EL (cell line): ENCODE results near the gene EIF5.
A peak's percentile ranks its signal among the peaks of the same experiment; 100 is the strongest.

Experiments
- DNase-seq: peaks from one replicate; pipeline ENCODE4 v3.0.0-alpha.2; 2016

Gene EIF5

DNA sequence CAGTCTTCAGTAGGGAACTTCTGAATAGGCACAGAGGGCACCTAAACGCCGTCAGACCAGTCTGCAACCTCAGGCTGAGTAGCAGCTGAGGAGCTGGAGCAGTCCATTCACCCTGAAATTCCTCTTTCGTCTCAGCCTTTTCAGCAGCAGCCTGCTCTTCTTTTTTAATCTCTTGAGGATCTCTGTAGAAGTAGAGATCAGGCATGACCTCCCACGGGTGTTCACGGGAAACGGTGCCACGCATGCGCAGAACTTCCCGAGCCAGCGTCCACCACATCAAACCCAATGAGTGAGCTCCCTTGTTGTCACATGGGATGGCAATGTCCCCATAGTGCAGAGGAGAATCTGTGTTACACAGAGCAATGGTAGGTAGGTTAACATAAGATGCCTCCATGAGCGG is 40.1 kb downstream of the EIF5 start:
- no peak for DNase-seq

DNA sequence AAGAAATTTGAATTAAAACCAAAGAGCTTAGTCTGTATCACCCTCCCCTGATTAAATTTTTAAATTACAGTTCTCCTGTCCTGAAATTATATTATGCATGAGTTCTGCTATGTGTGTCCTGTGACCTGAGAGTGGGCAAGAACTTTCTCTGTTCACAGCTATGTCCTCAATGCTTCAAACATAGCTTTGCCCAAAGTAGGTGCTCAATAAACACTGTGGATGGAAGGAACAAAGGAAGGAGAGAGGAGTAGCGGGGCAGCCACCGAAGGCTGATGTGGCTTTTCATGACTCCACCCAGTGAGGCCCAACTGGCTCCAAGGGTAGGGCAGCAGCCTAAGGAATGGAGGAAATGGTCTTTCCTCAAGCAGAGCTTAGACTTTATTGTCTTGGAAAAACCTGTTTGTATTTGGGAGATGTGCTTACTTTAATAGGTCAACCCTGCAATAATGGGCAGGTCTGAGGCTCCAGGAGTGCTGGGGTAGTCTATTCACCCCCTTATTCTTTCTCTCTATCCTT is 43.5 kb downstream of the EIF5 start:
- DNase-seq, result no peak

DNA sequence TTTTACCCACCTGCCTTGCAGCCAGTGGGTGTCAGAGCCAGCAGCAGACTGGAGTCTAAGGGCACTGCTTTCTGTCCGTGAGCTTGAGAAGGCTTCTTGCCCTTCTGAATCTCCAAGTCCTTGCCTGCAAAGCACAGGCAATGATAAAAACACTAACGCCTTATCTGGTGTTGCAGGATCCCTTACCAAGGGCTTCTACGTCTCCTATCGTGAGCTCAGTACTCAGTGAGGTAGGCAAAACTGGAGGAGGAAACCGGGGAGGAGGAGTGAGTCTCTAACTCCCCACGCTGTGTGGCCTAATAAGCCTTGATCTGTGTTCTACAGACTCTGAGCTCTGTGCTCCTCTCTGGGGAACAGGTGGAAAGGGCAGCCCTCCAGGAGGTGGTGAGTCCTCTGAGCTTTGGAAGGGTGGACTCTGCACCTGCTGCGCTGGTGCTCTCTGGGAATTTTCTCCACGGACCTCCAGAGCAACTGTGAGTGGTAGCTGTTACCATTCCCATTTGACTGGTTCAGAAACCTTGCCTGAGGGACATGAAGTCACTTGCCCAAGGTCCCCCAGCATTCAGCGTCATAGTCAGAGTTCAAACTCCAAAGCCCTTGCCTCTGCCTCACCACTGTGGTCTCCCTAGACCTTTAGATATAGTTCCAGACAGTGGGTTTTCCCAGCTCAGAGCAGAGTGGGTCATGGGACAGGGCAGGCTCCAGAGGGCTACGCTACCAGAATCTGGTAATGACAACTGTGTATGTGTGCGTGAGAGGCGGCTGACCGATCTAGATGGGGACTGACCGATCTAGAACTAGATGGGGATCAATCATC is 44.2 kb downstream of the EIF5 start:
- no peak for DNase-seq

GRCh38 chr14:103380719-103381377 is 46.8 kb downstream of the EIF5 start:
- DNase-seq, result no peak

- DNase-seq, result peak; percentile 82
These were observed 48.3 kb downstream of the EIF5 start for GRCh38 chr14:103382376-103382775.

- DNase-seq, result no peak
These were observed 50.6 kb downstream of the EIF5 start for GRCh38 chr14:103384450-103385151.

DNA sequence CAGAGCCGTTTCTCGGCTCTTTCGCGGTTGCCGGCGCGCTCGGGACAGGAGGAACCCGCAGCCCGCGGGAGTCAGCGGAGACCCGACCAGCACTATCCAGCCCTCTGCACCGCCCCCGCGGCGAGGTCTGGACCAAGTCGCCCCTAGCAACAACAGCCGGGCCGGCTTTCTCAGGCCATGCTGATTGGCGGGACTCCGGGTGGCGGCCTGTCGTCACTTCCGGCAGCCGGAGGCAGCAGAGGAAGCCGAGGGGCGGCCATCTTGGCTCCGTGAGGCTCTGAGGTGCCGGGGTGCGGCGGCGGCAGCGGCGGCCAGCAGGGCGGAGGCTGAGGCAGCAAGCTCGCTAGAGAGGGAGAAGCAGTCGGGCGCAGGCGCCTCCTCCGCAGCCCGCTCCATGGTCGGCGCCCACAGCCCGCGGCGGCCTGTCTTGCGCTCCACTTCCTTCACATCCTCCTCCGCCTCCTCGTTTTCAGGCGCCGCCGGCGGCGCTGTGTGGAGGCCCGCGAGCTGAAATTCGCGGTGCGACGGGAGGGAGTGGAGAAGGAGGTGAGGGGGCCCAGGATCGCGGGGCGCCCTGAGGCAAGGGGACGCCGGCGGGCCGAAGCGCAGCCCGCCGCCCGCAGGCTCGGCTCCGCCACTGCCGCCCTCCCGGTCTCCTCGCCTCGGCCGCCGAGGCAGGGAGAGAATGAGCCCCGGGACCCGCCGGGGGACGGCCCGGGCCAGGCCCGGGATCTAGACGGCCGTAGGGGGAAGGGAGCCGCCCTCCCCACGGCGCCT is 51.3 kb downstream of the EIF5 start, which contains the start of gene MARK3:
TSS of gene MARK3 (plus strand) at position 264 of the 777 bp plus-strand sequence. CDS start 615 bp downstream, outside the sequence.
- peak; percentile 97 for DNase-seq

- peak; percentile 32 for DNase-seq
These were observed 52.1 kb downstream of the EIF5 start for GRCh38 chr14:103385929-103386712.

DNA sequence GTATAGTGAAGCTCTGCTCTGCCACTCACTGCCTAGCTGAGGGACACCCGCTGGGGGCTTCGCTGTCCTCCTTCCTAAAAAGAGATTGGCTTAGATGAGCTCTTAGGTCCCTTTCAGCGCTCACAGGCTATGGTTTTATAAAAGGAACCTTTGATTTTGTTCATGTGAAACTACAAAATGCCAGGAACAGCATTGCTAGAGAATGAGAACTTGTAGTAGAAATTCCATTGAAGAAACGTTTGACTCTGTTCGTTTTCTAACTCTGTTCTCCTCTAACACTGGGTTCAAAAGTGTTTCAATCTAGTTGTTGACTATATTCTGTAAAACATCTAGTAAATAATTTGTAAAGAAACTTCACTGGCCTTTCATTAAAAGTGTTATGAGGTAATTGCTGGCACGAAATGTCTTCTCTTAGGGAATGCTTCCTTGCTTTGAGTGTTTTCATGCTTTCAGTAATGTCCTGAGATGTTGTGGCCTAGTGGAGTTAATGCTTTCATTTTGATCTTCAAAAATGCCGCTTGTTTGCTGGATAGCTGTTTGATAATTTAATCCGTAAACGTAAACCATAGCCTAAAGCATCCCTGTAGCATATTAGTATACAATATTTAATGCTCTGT is 52.8 kb downstream of the EIF5 start:
- DNase-seq, result peak; percentile 30

DNA sequence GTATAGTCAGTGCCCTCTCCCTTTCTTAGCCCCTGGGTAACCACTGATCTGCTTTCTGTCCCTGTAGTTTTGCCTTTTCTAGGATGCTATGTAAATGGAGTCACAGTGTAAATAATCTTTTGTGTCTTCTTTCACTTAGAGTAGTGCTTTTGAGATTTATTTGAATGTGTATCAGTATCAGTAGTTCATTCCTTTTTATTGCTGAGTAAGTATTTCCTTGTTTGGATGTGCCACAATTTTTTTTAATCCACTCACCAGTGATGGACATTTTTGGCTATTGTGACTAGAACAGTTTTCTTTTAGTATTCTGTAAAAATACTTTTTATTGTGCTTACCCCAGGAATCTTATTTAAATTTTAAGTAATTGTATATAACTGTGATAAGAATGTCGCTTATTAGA is 54.6 kb downstream of the EIF5 start:
- DNase-seq, result no peak

- no peak for DNase-seq
These were observed 56.6 kb downstream of the EIF5 start for GRCh38 chr14:103390605-103391004.

DNA sequence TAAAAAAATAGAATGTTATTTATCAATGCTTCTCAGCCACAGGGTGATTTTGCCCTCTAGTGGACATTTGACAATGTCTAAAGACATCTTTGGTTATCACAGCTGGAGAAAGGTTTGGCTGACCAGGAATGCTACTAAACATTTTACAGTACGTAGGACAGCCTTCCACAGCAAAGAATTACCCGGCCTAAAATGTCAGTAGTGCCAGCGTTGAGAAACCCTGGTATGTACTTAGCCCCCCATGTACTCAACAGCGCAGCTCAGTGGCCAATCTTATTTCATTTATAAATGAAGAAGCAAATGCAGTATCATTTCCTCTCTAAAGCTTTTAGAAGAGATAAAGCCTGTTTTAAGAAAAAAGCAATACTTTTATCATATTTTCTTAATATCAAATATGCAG is 57.0 kb downstream of the EIF5 start:
- DNase-seq, result peak; percentile 89

- no peak for DNase-seq
These were observed 58.1 kb downstream of the EIF5 start for GRCh38 chr14:103392106-103392505.

DNA sequence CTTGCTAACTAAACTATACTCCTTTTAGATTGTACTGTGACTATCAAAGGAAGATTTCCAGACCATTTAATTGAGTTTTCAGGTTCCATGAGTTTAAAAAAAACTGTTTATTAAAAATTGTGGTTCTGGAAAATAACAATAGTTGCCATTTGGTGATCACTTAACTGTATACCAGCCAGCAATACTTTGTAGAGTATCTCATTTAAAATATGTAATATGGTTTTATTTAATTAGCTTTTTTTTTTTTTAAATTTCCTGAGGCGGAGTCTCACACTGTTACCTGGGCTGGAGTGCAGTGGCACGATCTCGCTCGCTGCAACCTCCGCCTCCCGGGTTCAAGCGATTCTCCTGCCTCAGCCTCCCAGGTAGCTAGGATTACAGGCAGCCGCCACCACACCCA is 58.5 kb downstream of the EIF5 start:
- no peak for DNase-seq

DNA sequence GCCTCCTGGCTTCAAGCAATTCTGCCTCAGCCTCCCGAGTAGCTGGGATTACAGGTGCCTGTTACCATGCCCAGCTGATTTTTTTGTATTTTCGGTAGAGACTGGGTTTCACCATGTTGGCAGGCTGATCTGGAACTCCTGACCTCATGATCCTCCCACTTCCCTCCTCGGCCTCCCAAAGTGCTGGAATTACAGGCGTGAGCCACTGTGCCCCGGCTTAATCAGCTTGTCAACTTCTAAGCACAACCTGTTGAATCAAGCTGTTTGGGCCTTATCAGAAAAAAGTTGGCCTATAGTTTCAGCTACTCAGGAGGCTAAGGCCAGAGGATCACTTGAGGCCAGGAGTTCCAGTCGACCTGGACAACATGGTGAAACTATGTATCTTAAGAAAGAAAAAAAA is 59.0 kb downstream of the EIF5 start:
- no peak for DNase-seq

DNA sequence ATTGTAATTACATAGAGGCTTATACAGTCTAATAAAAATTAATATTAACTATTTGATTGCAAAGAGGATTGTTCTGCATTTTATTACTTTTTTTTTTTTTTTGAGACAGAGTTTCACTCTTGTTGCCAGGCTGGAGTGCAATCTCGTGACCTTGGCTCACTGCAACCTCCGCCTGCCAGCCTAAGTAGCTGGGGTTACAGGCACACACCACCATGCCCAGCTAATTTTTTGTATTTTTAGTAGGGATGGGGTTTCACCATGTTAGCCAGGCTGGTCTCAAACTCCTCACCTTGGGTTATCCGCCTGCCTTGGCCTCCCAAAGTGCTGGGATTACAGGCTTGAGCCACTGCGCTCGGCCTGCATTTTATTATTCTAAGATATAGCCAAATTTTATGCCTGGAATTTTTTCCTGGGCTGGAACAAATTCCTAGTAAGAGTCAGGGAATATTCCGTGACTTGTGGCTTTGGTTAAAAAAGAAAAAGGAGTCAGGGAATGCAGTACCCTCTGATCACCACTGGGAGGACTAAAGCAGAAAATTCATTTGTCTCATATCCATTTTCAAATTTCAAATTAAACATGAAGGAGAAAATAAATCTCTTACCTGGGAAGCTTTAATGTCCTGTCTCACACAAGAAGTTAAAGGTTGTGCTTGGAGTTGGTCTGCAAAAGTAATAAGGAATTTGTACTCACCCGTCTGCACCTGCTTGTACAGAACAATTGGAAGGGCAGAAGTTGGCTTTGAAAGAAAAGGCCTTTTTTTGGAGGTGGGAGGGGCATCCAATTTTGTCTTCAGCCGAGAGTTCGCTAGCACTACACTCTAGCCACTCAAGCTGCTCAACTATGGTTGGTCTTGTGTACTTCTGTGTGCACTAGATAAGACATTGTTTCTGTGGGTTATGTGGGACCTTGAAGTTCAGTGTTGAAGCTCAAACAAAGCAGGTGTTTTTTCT is 59.9 kb downstream of the EIF5 start:
- DNase-seq, result peak; percentile 65
